Dermis blood vessel endothelial cell (primary cell): Measurements from ENCODE around the gene EAF2. TPM values are rescaled to one million over a fixed set of nuclear protein-coding genes. Genes with fewer than 3 reads are reported as not detected.
"Not testable (repeated sequence)": the region's sequence is repeated elsewhere in the genome, so short reads cannot be mapped to it uniquely, and the experiment has no call there.

Experiments
- DNase-seq: peaks from one replicate; pipeline ENCODE4 v3.0.0; 2010
- total RNA-seq: library from RNA; depleted of rRNA; stranded (reverse); fragments of >200 nt; gene quantifications from 2 replicates; pipeline ENCODE4 v1.2.3, GENCODE V29; 2014

Gene EAF2
- 0.93 and 1.5 TPM in 2 replicates for total RNA-seq

- DNase-seq, result peak; percentile 98
These were observed at the start of gene EAF2, which contains the start of gene IQCB1 for GRCh38 chr3:121834671-121835464. TSS of gene EAF2 (plus strand) at chr3:121835209. CDS start at chr3:121835286, 77 bp downstream. TSS of gene IQCB1 (minus strand) at chr3:121835060. CDS start at chr3:121828960, 6,100 bp downstream.

GRCh38 chr3:121786485-121786884 is 48.5 kb upstream of the EAF2 start:
- DNase-seq, result peak; percentile 38

GRCh38 chr3:121793078-121793477 is 41.9 kb upstream of the EAF2 start:
- DNase-seq, result no peak

- DNase-seq, result no peak
These were observed 40.6 kb upstream of the EAF2 start for GRCh38 chr3:121794264-121794983.

GRCh38 chr3:121796970-121797369 is 38.0 kb upstream of the EAF2 start:
- peak; percentile 7 for DNase-seq

- no peak for DNase-seq
These were observed 34.1 kb upstream of the EAF2 start for GRCh38 chr3:121800906-121801305.

- no peak for DNase-seq
These were observed 31.2 kb upstream of the EAF2 start for GRCh38 chr3:121803771-121804320.

GRCh38 chr3:121809249-121809648 is 25.8 kb upstream of the EAF2 start:
- DNase-seq, result no peak

GRCh38 chr3:121817753-121818152 is 17.3 kb upstream of the EAF2 start:
- no peak for DNase-seq

GRCh38 chr3:121818578-121818977 is 16.4 kb upstream of the EAF2 start:
- DNase-seq, result no peak

GRCh38 chr3:121819236-121819635 is 15.8 kb upstream of the EAF2 start:
- no peak for DNase-seq

- no peak for DNase-seq
These were observed 13.4 kb upstream of the EAF2 start for GRCh38 chr3:121821421-121822199.

GRCh38 chr3:121822973-121823372 is 12.0 kb upstream of the EAF2 start:
- DNase-seq, result no peak

- DNase-seq, result no peak
These were observed 795 bp upstream of the EAF2 start for GRCh38 chr3:121834157-121834670.

GRCh38 chr3:121835465-121835801 is 424 bp downstream of the EAF2 start:
- DNase-seq, result no peak

GRCh38 chr3:121836064-121836463 is 1.1 kb downstream of the EAF2 start:
- no peak for DNase-seq

GRCh38 chr3:121836481-121836880 is 1.5 kb downstream of the EAF2 start:
- DNase-seq, result no peak

- DNase-seq, result no peak
These were observed 5.0 kb downstream of the EAF2 start for GRCh38 chr3:121839962-121840361.

GRCh38 chr3:121844892-121845291 is 9.9 kb downstream of the EAF2 start:
- no peak for DNase-seq

- no peak for DNase-seq
These were observed 17.2 kb downstream of the EAF2 start for GRCh38 chr3:121852256-121852655.

GRCh38 chr3:121855555-121855954 is 20.5 kb downstream of the EAF2 start:
- peak; percentile 24 for DNase-seq

- not testable (repeated sequence) for DNase-seq
These were observed 22.8 kb downstream of the EAF2 start for GRCh38 chr3:121857778-121858177.

GRCh38 chr3:121863247-121863646 is 28.2 kb downstream of the EAF2 start:
- DNase-seq, result not testable (repeated sequence)
